Esophagus (tissue), 2 donors: Measurements from ENCODE around the gene SRL. TPM values are rescaled to one million over a fixed set of nuclear protein-coding genes. Genes with fewer than 3 reads are reported as not detected.

Experiments used
- H3K27ac ChIP-seq, 2 donors: one replicate each; pipeline ENCODE4 v1.5.1; 2013; ENCODE audit warnings: low read depth in 2 of 2, mild to moderate bottlenecking in 2 of 2, inconsistent platforms in 1 of 2, low read length in 1 of 2, moderate library complexity in 1 of 2
- H3K27me3 ChIP-seq, 2 donors: one replicate each; pipeline ENCODE4 v1.6.1; 2013; ENCODE audit warnings: low read length in 2 of 2, control low read depth in 1 of 2, mild to moderate bottlenecking in 1 of 2; ENCODE audit not compliant: insufficient read depth in 2 of 2, control insufficient read depth in 1 of 2
- H3K36me3 ChIP-seq, 2 donors: one replicate each; pipeline ENCODE4 v1.6.1; 2013; ENCODE audit warnings: low read length in 1 of 2; ENCODE audit not compliant: control insufficient read depth in 2 of 2, insufficient read depth in 2 of 2
- H3K4me1 ChIP-seq, 2 donors: one replicate each; pipeline ENCODE4 v1.6.1; 2013; ENCODE audit warnings: low read length in 1 of 2; ENCODE audit not compliant: control insufficient read depth in 2 of 2, insufficient read depth in 2 of 2
- H3K4me3 ChIP-seq, 2 donors: one replicate each; pipeline ENCODE4 v1.5.1; 2013; ENCODE audit warnings: low read length in 2 of 2, mild to moderate bottlenecking in 2 of 2, low read depth in 1 of 2, moderate library complexity in 1 of 2
- H3K9me3 ChIP-seq, 2 donors: one replicate each; pipeline ENCODE4 v1.6.1; 2013; ENCODE audit warnings: mild to moderate bottlenecking in 2 of 2, low read depth in 1 of 2, low read length in 1 of 2, moderate library complexity in 1 of 2; ENCODE audit not compliant: control insufficient read depth in 2 of 2, insufficient read depth in 1 of 2
- WGBS, 2 donors: extraction: QIAGEN DNeasy Blood & Tissue Kit; methylation state at CpG; one replicate each; pipeline ENCODE4 v1.1.7; 2013; 5-methylcytosine and 5-hydroxymethylcytosine counted together
- polyA plus RNA-seq, 2 donors: library from polyadenylated mRNA; stranded (reverse); fragments of 200-250 nt; gene quantifications; one replicate each; pipeline ENCODE4 v1.2.3, GENCODE V29; 2013
- donor health status: healthy with polysubstance abuse.
- donor health status: Bipolar disorder and iron deficiency.

SRL gene
- polyA plus RNA-seq, 2 donors, result 0.16 to 0.22 TPM

- Histone ChIP-seq H3K9me3 (peaks cover 0 to 2% of the 10 kb centered on the region in 2 donors), H3K27ac (no peak overlapping the region), H3K36me3 (no peaks in the 10 kb centered on the region), H3K4me3 (no peak overlapping the region), H3K4me1 (peaks cover 0 to 9% of the 10 kb centered on the region in 2 donors), H3K27me3 (no peaks in the 10 kb centered on the region)
- WGBS, 2 donors, result 88 to 91% methylated on average over 23 of the region's 23 CpGs
Measured at GRCh38 chr16:4207683-4208340, 34.1 kb downstream of the SRL start.

GRCh38 chr16:4207229-4207628 lies 34.7 kb downstream of the SRL start:
- H3K4me1 ChIP-seq, result peaks cover 0 to 6% of the 10 kb centered on the region in 2 donors
- no peaks in the 10 kb centered on the region for H3K36me3 ChIP-seq
- peaks cover 0 to 2% of the 10 kb centered on the region in 2 donors for H3K9me3 ChIP-seq
- WGBS, 2 donors, result 75 to 80% methylated on average over 14 of the region's 14 CpGs
- no peaks in the 10 kb centered on the region for H3K27me3 ChIP-seq
- no peak overlapping the region for H3K27ac ChIP-seq
- no peak overlapping the region for H3K4me3 ChIP-seq

- no peaks in the 10 kb centered on the region for H3K36me3 ChIP-seq
- H3K27ac ChIP-seq, result no peak overlapping the region
- peaks cover 0 to 2% of the 10 kb centered on the region in 2 donors for H3K9me3 ChIP-seq
- WGBS, 2 donors, result 63 to 64% methylated on average over 10 of the region's 10 CpGs
- H3K4me3 ChIP-seq, result no peak overlapping the region
- no peaks in the 10 kb centered on the region for H3K27me3 ChIP-seq
- H3K4me1 ChIP-seq, result peaks cover 0 to 5% of the 10 kb centered on the region in 2 donors
Measured at GRCh38 chr16:4206680-4207079, 35.2 kb downstream of the SRL start.

- H3K27ac ChIP-seq, result no peak overlapping the region
Measured at GRCh38 chr16:4205971-4206370, 35.9 kb downstream of the SRL start.

GRCh38 chr16:4204521-4204920 lies 37.4 kb downstream of the SRL start:
- H3K4me1 ChIP-seq, result peaks cover 4 to 5% of the 10 kb centered on the region in 2 donors
- no peak overlapping the region for H3K4me3 ChIP-seq
- H3K9me3 ChIP-seq, result peaks cover 0 to 2% of the 10 kb centered on the region in 2 donors
- H3K36me3 ChIP-seq, result no peaks in the 10 kb centered on the region
- WGBS, 2 donors, result 90 to 93% methylated on average over 9 of the region's 9 CpGs
- no peak overlapping the region for H3K27ac ChIP-seq
- no peaks in the 10 kb centered on the region for H3K27me3 ChIP-seq

More at GRCh38 chr16:4205971-4206370, 35.9 kb downstream of the SRL start:
- WGBS, 2 donors, result 82 to 85% methylated on average over 8 of the region's 8 CpGs
- Histone ChIP-seq H3K4me1 (peaks cover 0 to 5% of the 10 kb centered on the region in 2 donors), H3K27me3 (no peaks in the 10 kb centered on the region), H3K4me3 (no peak overlapping the region), H3K36me3 (no peaks in the 10 kb centered on the region), H3K9me3 (peaks cover 0 to 2% of the 10 kb centered on the region in 2 donors)

GRCh38 chr16:4203748-4204147 lies 38.1 kb downstream of the SRL start:
- H3K27me3 ChIP-seq, result no peaks in the 10 kb centered on the region
- peaks cover 4 to 5% of the 10 kb centered on the region in 2 donors for H3K4me1 ChIP-seq
- peaks cover 0 to 2% of the 10 kb centered on the region in 2 donors for H3K9me3 ChIP-seq
- H3K27ac ChIP-seq, result no peak overlapping the region
- H3K36me3 ChIP-seq, result no peaks in the 10 kb centered on the region
- H3K4me3 ChIP-seq, result no peak overlapping the region
- WGBS, 2 donors, result 89 to 90% methylated on average over 11 of the region's 11 CpGs

GRCh38 chr16:4202615-4203345 lies 39.1 kb downstream of the SRL start:
- H3K4me3 ChIP-seq, result no peak overlapping the region
- 91 to 93% methylated on average over 21 of the region's 21 CpGs for WGBS, 2 donors
- H3K27ac ChIP-seq, result no peak overlapping the region
- no peaks in the 10 kb centered on the region for H3K27me3 ChIP-seq
- H3K9me3 ChIP-seq, result peaks cover 0 to 2% of the 10 kb centered on the region in 2 donors
- H3K36me3 ChIP-seq, result no peaks in the 10 kb centered on the region
- peaks cover 4 to 5% of the 10 kb centered on the region in 2 donors for H3K4me1 ChIP-seq

GRCh38 chr16:4200781-4201137 lies 41.1 kb downstream of the SRL start:
- Histone ChIP-seq H3K27ac (no peak overlapping the region), H3K27me3 (no peaks in the 10 kb centered on the region), H3K4me3 (no peak overlapping the region), H3K36me3 (no peaks in the 10 kb centered on the region), H3K4me1 (peaks cover 0 to 4% of the 10 kb centered on the region in 2 donors), H3K9me3 (peaks cover 0 to 2% of the 10 kb centered on the region in 2 donors)
- 67 to 70% methylated on average over 1 of the region's 1 CpG for WGBS, 2 donors

- Histone ChIP-seq H3K9me3 (peaks cover 0 to 2% of the 10 kb centered on the region in 2 donors), H3K36me3 (no peaks in the 10 kb centered on the region), H3K4me3 (no peak overlapping the region), H3K4me1 (peaks cover 0 to 4% of the 10 kb centered on the region in 2 donors), H3K27me3 (no peaks in the 10 kb centered on the region), H3K27ac (no peak overlapping the region)
- WGBS, 2 donors, result 30 to 34% methylated on average over 15 of the region's 15 CpGs
Measured at GRCh38 chr16:4200000-4200780, 41.7 kb downstream of the SRL start.
